Astrocyte (in vitro differentiated cells and primary cell): Measurements from ENCODE around the gene MARCKS.

Experiments
- EZH2 ChIP-seq: IDR thresholded peaks from 2 replicates; pipeline ENCODE4 v1.6.1; 2012; ENCODE audit warnings: mild to moderate bottlenecking, low read length, inconsistent platforms; ENCODE audit not compliant: insufficient read depth
- TF ChIP-seq, protein P1 (sequence below): IDR thresholded peaks from 2 replicates; pipeline ENCODE4 v1.5.1; 2011; ENCODE audit warnings: low read depth, mild to moderate bottlenecking, inconsistent platforms, low read length, moderate library complexity; ENCODE audit not compliant: insufficient read depth

DNA sequence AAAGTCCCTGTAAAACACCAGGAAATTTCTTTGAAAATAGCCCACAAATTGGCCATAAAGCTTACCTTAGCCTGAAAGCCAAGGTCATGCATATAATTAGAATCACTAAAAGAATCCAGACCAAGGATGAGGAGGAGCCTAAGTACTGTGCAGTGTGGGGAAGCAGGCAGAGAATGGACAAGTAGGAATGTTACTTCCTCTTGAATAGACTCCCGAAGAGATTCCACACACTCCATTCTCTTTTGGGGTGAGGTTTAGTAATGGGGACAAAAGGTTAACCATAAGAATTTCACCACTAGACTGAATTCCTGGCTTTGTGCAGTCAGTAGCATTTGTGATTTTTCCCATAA lies 27.5 kb upstream of the MARCKS start:
- TF ChIP-seq, protein P1, sequence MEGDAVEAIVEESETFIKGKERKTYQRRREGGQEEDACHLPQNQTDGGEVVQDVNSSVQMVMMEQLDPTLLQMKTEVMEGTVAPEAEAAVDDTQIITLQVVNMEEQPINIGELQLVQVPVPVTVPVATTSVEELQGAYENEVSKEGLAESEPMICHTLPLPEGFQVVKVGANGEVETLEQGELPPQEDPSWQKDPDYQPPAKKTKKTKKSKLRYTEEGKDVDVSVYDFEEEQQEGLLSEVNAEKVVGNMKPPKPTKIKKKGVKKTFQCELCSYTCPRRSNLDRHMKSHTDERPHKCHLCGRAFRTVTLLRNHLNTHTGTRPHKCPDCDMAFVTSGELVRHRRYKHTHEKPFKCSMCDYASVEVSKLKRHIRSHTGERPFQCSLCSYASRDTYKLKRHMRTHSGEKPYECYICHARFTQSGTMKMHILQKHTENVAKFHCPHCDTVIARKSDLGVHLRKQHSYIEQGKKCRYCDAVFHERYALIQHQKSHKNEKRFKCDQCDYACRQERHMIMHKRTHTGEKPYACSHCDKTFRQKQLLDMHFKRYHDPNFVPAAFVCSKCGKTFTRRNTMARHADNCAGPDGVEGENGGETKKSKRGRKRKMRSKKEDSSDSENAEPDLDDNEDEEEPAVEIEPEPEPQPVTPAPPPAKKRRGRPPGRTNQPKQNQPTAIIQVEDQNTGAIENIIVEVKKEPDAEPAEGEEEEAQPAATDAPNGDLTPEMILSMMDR, result no peak
- no peak for TF ChIP-seq EZH2
